BE2C (cell line): ENCODE measurements around the gene DUS4L.
A peak's percentile ranks its signal among the peaks of the same experiment; 100 is the strongest.

Experiments used
- DNase-seq: peaks from one replicate; pipeline ENCODE4 v3.0.0-alpha.2; 2020
- H3K27me3 ChIP-seq: fragments of 250-450 bp; sonication (Bioruptor Pico); 2 replicates; pipeline ENCODE4 v1.5.1; 2020; ENCODE audit warnings: mild to moderate bottlenecking
- H3K36me3 ChIP-seq: fragments of 250-450 bp; sonication (Bioruptor Pico); 2 replicates; pipeline ENCODE4 v1.5.1; 2020; ENCODE audit warnings: mild to moderate bottlenecking
- H3K4me1 ChIP-seq: fragments of 250-450 bp; sonication (Bioruptor Pico); 2 replicates; pipeline ENCODE4 v1.5.1; 2020
- H3K4me3 ChIP-seq: 2 replicates; pipeline ENCODE4 v1.5.1; 2011; ENCODE audit warnings: low read depth, low read length
- H3K9me3 ChIP-seq: fragments of 250-450 bp; sonication (Bioruptor Pico); 2 replicates; pipeline ENCODE4 v1.5.1; 2020
- TF ChIP-seq, protein P1 (sequence below): IDR thresholded peaks from 2 replicates; pipeline ENCODE4 v1.5.1; 2012; ENCODE audit warnings: mild to moderate bottlenecking, low read depth, low read length

DUS4L gene

DNA sequence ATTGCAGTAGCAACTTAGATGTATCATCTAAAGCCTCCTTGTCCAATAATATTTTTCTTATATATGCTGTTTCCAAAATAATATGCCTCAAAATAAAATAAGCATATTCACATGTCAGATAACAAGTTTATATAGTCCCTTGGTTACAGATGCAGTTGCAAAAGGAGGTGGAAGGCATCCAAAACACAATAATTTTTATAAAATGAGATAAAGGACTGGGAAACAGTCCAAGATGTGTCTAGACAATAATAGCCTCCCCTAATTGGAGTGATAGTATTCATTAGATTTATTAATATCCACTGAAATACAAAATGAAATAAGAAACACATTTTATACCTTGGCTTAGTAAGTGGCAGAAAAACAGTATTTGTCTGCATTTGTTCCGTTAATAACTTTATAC, 46.6 kb downstream of the DUS4L start:
- no peaks in the 10 kb centered on the region for H3K36me3 ChIP-seq
- H3K27me3 ChIP-seq: no peaks in the 10 kb centered on the region
- TF ChIP-seq, protein P1, sequence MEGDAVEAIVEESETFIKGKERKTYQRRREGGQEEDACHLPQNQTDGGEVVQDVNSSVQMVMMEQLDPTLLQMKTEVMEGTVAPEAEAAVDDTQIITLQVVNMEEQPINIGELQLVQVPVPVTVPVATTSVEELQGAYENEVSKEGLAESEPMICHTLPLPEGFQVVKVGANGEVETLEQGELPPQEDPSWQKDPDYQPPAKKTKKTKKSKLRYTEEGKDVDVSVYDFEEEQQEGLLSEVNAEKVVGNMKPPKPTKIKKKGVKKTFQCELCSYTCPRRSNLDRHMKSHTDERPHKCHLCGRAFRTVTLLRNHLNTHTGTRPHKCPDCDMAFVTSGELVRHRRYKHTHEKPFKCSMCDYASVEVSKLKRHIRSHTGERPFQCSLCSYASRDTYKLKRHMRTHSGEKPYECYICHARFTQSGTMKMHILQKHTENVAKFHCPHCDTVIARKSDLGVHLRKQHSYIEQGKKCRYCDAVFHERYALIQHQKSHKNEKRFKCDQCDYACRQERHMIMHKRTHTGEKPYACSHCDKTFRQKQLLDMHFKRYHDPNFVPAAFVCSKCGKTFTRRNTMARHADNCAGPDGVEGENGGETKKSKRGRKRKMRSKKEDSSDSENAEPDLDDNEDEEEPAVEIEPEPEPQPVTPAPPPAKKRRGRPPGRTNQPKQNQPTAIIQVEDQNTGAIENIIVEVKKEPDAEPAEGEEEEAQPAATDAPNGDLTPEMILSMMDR: no peak
- H3K4me1 ChIP-seq: peaks cover 13% of the 10 kb centered on the region
- no peak for DNase-seq
- peak overlapping the region; percentile 18 for H3K4me3 ChIP-seq
- H3K9me3 ChIP-seq: no peaks in the 10 kb centered on the region

DNA sequence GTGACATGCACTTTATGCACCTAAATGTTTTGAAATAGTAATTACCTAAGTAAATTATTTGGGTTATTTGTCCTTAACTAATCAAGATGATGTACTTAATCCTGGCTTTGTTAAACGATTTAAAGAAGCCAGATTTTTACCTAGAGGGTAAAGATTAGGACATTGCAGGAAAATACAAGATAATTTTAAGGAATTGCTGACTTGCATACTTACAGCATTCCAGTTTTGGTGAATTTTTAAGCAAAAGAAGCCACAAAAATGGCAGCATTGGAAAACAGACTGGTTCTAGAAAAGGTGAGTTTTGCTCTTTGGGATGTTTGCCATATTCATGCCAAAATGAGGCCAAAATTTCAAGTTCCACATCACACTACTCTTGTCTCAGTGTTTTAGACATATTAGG, 49.7 kb downstream of the DUS4L start:
- Histone ChIP-seq H3K9me3 (no peaks in the 10 kb centered on the region), H3K4me3 (no peak overlapping the region), H3K4me1 (peaks cover 13% of the 10 kb centered on the region), H3K36me3 (no peaks in the 10 kb centered on the region), H3K27me3 (no peaks in the 10 kb centered on the region)
- no peak for DNase-seq
- TF ChIP-seq, protein P1: no peak

DNA sequence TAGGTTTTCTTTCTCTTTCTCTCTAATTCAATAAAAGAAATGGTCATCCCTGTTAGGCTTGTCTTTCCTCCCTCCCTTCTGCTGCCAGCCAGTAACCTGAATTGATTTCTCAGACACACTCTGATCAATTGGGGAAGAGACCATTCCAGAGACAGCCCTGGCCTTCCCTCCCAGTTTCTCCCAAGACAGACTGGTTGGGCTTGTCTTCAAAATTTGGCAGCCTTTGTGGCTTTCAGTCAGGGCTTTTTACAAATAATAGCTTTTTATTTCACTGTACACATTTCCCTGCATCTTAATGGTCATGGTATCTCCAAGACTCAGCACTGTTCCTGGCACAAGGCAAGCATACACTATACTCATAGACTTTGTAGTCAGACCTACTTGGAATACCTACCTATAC, 50.2 kb downstream of the DUS4L start:
- TF ChIP-seq, protein P1: no peak
- DNase-seq: no peak
- peaks cover 8% of the 10 kb centered on the region for H3K4me1 ChIP-seq
- no peaks in the 10 kb centered on the region for H3K36me3 ChIP-seq
- no peaks in the 10 kb centered on the region for H3K27me3 ChIP-seq
- no peak overlapping the region for H3K4me3 ChIP-seq
- H3K9me3 ChIP-seq: no peaks in the 10 kb centered on the region

DNA sequence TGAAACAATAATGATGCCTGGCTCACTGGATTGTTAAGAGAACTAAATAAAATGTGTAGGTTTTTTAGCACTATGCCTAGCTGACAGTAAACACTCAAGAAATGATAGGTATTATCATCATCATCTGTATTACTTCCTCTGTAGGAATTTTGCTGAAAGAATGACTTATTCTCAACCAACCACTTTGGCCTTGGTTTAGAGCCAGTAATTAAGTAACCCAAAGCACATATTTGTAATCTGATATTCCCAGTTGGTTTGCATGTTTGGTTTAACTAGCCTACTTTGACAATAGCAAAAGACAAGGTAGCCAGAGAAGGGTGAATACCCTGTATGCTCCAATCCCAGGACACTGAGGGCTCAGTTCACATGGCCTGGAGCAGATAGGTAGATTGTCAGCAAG, 50.7 kb downstream of the DUS4L start:
- no peaks in the 10 kb centered on the region for H3K27me3 ChIP-seq
- TF ChIP-seq, protein P1: no peak
- H3K4me3 ChIP-seq: no peak overlapping the region
- H3K9me3 ChIP-seq: no peaks in the 10 kb centered on the region
- no peaks in the 10 kb centered on the region for H3K36me3 ChIP-seq
- no peak for DNase-seq
- H3K4me1 ChIP-seq: peaks cover 4% of the 10 kb centered on the region

DNA sequence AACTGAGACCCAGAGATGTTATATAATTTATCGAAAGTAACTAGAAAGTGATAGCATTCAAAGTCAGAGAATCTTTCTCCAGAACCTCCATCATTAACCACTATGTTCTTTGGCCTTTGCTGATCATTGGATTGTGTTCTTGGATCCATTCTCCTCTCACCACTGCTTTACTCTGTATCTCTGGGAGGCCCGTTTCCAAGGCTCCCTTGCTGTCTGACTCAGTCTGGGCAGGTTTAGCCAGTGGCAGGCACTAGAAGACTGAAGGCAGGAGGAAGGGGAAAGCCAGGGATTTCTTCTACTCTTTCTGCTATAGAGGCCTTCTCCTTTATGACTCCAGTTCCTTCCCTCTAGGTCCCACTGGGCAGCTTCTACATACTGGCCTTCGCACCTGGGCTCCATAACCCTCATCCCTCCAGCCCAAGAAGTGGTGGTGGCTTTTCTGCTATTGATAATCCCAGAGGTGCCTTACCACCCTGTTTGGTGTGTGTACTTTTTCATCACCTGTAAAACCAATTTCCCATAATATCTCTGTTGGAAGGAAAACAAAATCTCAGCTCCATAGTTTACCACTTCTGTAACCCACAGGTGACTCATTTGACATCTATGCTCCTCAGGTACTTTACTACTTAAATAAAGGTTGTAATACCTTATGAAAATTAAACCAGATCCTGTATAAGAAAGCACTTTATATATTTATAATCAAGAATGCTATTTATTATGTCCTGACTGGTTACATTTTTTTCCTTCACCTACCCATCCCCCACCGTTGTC, 52.3 kb downstream of the DUS4L start:
- no peaks in the 10 kb centered on the region for H3K27me3 ChIP-seq
- TF ChIP-seq, protein P1: no peak
- no peak overlapping the region for H3K4me3 ChIP-seq
- no peak for DNase-seq
- no peaks in the 10 kb centered on the region; the same call in 1 of the 2 replicates for H3K4me1 ChIP-seq
- H3K36me3 ChIP-seq: no peaks in the 10 kb centered on the region
- no peaks in the 10 kb centered on the region for H3K9me3 ChIP-seq

DNA sequence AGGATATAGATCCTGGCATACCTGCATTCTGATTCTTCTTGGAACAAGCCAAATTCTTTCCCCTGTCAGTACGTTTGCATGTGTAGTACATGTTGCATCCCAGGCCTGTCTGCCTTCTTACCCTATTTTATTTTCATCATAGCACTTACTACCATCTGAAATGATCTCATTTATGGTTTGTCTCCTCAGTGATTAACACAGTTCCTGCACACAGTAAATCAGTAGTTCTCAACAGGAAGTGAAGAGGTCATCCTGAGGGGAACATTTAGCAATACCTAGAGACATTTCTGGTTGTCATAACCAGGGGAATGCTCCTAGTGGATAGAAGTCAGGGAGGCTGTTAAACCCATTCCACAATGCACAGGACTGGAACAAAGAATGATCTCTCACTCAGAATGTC, 58.7 kb downstream of the DUS4L start:
- no peak overlapping the region for H3K4me3 ChIP-seq
- H3K4me1 ChIP-seq: no peaks in the 10 kb centered on the region; the same call in 1 of the 2 replicates
- no peak for DNase-seq
- TF ChIP-seq, protein P1: no peak
- H3K36me3 ChIP-seq: no peaks in the 10 kb centered on the region
- no peaks in the 10 kb centered on the region for H3K9me3 ChIP-seq
- no peaks in the 10 kb centered on the region for H3K27me3 ChIP-seq
